PC-3 (cell line): ENCODE data around the gene SNX20. TPM values are rescaled to one million over a fixed set of nuclear protein-coding genes. Genes with fewer than 3 reads are reported as not detected.

Experiments used
- ATAC-seq: fragments of 200-7000 bp; cut with Tn5 transposase; 2 replicates; pipeline ENCODE4 v1.9.1; 2020; ENCODE audit warnings: mild to moderate bottlenecking, moderate library complexity
- BruUV-seq: library from RNA; stranded (reverse); fragments of 400-500 nt; replicated peaks from 2 replicates; lab custom pipeline; 2021; lab: Mats Ljungman, UMichigan
- CTCF ChIA-PET: fragments of 300-600 bp; sonication (Branson Sonifier 250); formaldehyde crosslinking; loops from one replicate; lab custom pipeline; 2022; ENCODE audit warnings: antibody characterized with exemption; lab: Charles Lee
- POLR2A ChIA-PET: fragments of 300-600 bp; sonication (Branson Sonifier 250); formaldehyde crosslinking; loops from one replicate; lab custom pipeline; 2022; ENCODE audit warnings: antibody characterized with exemption; ENCODE audit not compliant: unreplicated experiment; lab: Charles Lee
- DNase-seq: peaks from one replicate; pipeline ENCODE4 v3.0.0-alpha.2; 2015
- H2AFZ ChIP-seq: fragments of 300-600 bp; sonication (generic); 2 replicates; pipeline ENCODE4 v1.6.0; 2016; ENCODE audit warnings: antibody characterized with exemption, low read length
- H3F3A ChIP-seq: fragments of 300-600 bp; sonication (generic); one replicate; pipeline ENCODE4 v1.6.0; 2017; ENCODE audit warnings: antibody characterized with exemption, low read length, control low read depth, mild to moderate bottlenecking; ENCODE audit not compliant: unreplicated experiment
- H3K27ac ChIP-seq: fragments of 300-600 bp; sonication (generic); 2 replicates; pipeline ENCODE4 v1.5.1; 2016; ENCODE audit warnings: mild to moderate bottlenecking, low read length
- H3K27me3 ChIP-seq: fragments of 300-600 bp; sonication (generic); 2 replicates; pipeline ENCODE4 v1.6.1; 2016; ENCODE audit warnings: low read length, mixed read lengths
- H3K36me3 ChIP-seq: fragments of 300-600 bp; sonication (generic); 2 replicates; pipeline ENCODE4 v1.6.1; 2016; ENCODE audit warnings: low read depth, mixed run types, low read length, mixed read lengths
- H3K4me1 ChIP-seq: fragments of 300-600 bp; sonication (generic); 2 replicates; pipeline ENCODE4 v1.5.1; 2016; ENCODE audit warnings: low read length; ENCODE audit not compliant: insufficient read depth
- H3K4me2 ChIP-seq: fragments of 300-600 bp; sonication (generic); 2 replicates; pipeline ENCODE4 v1.6.0; 2016; ENCODE audit warnings: low read length
- H3K4me3 ChIP-seq: fragments of 300-600 bp; sonication (generic); 2 replicates; pipeline ENCODE4 v1.5.1; 2016; ENCODE audit warnings: mild to moderate bottlenecking, low read length, mixed read lengths
- H3K79me2 ChIP-seq: fragments of 300-600 bp; sonication (generic); 2 replicates; pipeline ENCODE4 v1.6.1; 2017; ENCODE audit warnings: low read length, mixed read lengths
- H3K9ac ChIP-seq: fragments of 300-600 bp; sonication (generic); 2 replicates; pipeline ENCODE4 v1.6.0; 2016; ENCODE audit warnings: mild to moderate bottlenecking, low read length
- H3K9me2 ChIP-seq: fragments of 300-600 bp; sonication (generic); replicated peaks from 2 replicates; pipeline ENCODE4 v1.6.1; 2016; ENCODE audit warnings: mixed run types, low read length, mixed read lengths
- H3K9me3 ChIP-seq: fragments of 300-600 bp; sonication (generic); 2 replicates; pipeline ENCODE4 v1.6.1; 2016; ENCODE audit warnings: low read length, mixed read lengths
- H4K20me1 ChIP-seq: fragments of 300-600 bp; sonication (generic); 2 replicates; pipeline ENCODE4 v1.6.1; 2016; ENCODE audit warnings: low read length, mixed read lengths
- CTCF ChIP-seq: fragments of 300-600 bp; sonication (generic); conservative IDR thresholded peaks from 2 replicates; pipeline ENCODE4 v1.5.1; 2017; ENCODE audit warnings: antibody characterized with exemption, low read depth, mild to moderate bottlenecking, low read length
- EZH2 ChIP-seq: fragments of 300-600 bp; sonication (generic); IDR thresholded peaks from one replicate; pipeline ENCODE4 v1.6.1; 2017; ENCODE audit warnings: antibody characterized with exemption, mild to moderate bottlenecking, low read length; ENCODE audit not compliant: unreplicated experiment
- EZH2phosphoT487 ChIP-seq: fragments of 300-600 bp; sonication (generic); IDR thresholded peaks from 2 replicates; pipeline ENCODE4 v1.6.1; 2018; ENCODE audit warnings: mild to moderate bottlenecking, antibody characterized with exemption, low read length, borderline replicate concordance
- intact Hi-C: fragments of 100-400 bp; cut with micrococcal nuclease; formaldehyde crosslinking; loops from 2 replicates; pipeline ENCODE4 v1.9.0; 2023
- total RNA-seq: library from RNA; depleted of rRNA; stranded (reverse); fragments of >200 nt; gene quantifications from 2 replicates; pipeline ENCODE4 v1.2.3, GENCODE V29; 2014

SNX20 gene
- total RNA-seq, 1 experiment from 2014 or later: not detected

- no peak for TF ChIP-seq EZH2
- TF ChIP-seq CTCF: no peak
- TF ChIP-seq EZH2phosphoT487: no peak
- no peak overlapping the region for H3K4me2 ChIP-seq
- no peak overlapping the region for H3K9ac ChIP-seq
- H4K20me1 ChIP-seq: no peaks in the 10 kb centered on the region
- H3K27ac ChIP-seq: no peak overlapping the region
- no peaks in the 10 kb centered on the region for H3K9me2 ChIP-seq
- H3K36me3 ChIP-seq: no peaks in the 10 kb centered on the region
- H3K79me2 ChIP-seq: no peaks in the 10 kb centered on the region
- no peaks in the 10 kb centered on the region for H3K9me3 ChIP-seq
- DNase-seq (no peak), ATAC-seq (no peak)
- peaks cover 29% of the 10 kb centered on the region for H3K27me3 ChIP-seq
- no TSS peak for BruUV-seq
- H3F3A ChIP-seq: no peaks in the 10 kb centered on the region
- no peak overlapping the region for H2AFZ ChIP-seq
- no peaks in the 10 kb centered on the region for H3K4me1 ChIP-seq
- intact Hi-C loops: no loop called here
- CTCF ChIA-PET: no interaction called here
- no peak overlapping the region for H3K4me3 ChIP-seq
- POLR2A ChIA-PET: no interaction called here
Observed at GRCh38 chr16:50640391-50640790, 40.7 kb downstream of the SNX20 start.

GRCh38 chr16:50638816-50639670, 42.1 kb downstream of the SNX20 start:
- no peak for DNase-seq
- CTCF ChIA-PET: no interaction called here
- no peak overlapping the region for H3K4me3 ChIP-seq
- no peak overlapping the region for H3K27ac ChIP-seq
- H3K27me3 ChIP-seq: peaks cover 33% of the 10 kb centered on the region
- no peak for TF ChIP-seq CTCF
- TF ChIP-seq EZH2phosphoT487: no peak
- no TSS peak for BruUV-seq
- no peaks in the 10 kb centered on the region for H3K4me1 ChIP-seq
- H3K79me2 ChIP-seq: no peaks in the 10 kb centered on the region
- no peak overlapping the region for H3K4me2 ChIP-seq
- H2AFZ ChIP-seq: no peak overlapping the region
- no peaks in the 10 kb centered on the region for H4K20me1 ChIP-seq
- intact Hi-C loops: no loop called here
- no peak overlapping the region for H3K9ac ChIP-seq
- H3K9me3 ChIP-seq: no peaks in the 10 kb centered on the region
- no peaks in the 10 kb centered on the region for H3K9me2 ChIP-seq
- no peaks in the 10 kb centered on the region for H3F3A ChIP-seq
- no peak for ATAC-seq
- no peaks in the 10 kb centered on the region for H3K36me3 ChIP-seq
- POLR2A ChIA-PET: no interaction called here
